GM10266 (cell line): Measurements from ENCODE around the gene FOXO3.

Source experiments
- DNase-seq: peaks from one replicate; pipeline ENCODE4 v3.0.0; 2012; ENCODE audit errors: extremely low spot score
- CTCF ChIP-seq: IDR thresholded peaks from 2 replicates; pipeline ENCODE4 v1.5.1; 2012; ENCODE audit warnings: mild to moderate bottlenecking, low read depth; ENCODE audit not compliant: control insufficient read depth, insufficient read depth; ENCODE audit errors: missing control alignments

The FOXO3 gene

GRCh38 chr6:108625581-108625980, 64.9 kb downstream of the FOXO3 start:
- no peak for TF ChIP-seq CTCF
- no peak for DNase-seq

GRCh38 chr6:108626777-108627176, 66.1 kb downstream of the FOXO3 start:
- no peak for DNase-seq
- no peak for TF ChIP-seq CTCF

- no peak for DNase-seq
- TF ChIP-seq CTCF: no peak
Observed at GRCh38 chr6:108627692-108628550, 67.2 kb downstream of the FOXO3 start.

DNA sequence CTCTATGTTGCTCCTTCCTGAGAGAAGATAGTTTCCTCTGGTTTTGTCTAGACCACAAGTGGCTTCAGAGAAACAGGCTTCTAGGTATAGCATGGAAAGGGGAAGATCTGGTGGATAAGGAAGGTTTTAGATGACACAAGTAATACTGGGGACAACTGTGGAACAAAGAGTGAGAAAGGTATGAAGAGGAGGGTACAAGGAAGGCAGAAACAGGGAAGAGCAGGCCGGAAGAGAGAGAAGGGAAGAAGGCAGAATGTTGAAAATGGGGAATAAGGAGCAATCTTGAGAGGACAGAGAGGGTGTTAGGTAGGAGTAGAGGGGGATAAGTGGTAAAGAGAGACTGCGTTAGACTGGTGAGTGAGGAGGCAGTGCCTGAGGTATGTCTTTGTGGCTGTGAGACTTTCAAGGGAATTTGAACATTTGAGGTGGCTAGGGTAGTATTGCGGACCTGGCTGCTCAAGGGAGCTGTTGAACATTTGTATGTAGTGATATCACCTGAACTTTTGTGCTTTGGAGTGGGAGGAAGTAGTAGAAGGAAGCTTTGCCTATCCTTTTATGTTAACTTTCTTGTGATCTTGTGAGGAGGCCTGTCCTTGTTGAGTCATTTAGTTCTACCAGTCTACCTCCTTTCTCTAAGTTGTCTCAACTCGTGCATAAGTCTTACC, 69.5 kb downstream of the FOXO3 start:
- TF ChIP-seq CTCF: no peak
- no peak for DNase-seq

DNA sequence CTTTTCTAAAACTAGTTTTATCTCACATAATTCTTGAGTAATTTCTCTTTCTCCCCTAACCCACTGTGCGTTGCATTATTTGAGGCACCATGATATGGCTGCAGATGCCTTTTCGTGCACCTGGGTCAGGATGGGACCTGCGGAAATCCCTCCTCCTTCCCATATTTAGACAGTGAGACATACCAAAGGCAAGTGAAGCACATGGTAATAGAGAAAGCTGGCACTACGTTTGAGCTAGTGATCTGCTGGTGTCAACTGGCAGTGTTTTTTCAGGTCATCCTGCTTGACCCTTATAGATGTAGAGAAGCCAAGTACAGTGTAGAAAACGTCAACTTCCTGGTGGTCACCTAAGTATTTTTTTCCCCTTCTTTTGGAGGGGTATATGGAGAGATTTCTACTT, 71.7 kb downstream of the FOXO3 start:
- TF ChIP-seq CTCF: no peak
- DNase-seq: no peak

DNA sequence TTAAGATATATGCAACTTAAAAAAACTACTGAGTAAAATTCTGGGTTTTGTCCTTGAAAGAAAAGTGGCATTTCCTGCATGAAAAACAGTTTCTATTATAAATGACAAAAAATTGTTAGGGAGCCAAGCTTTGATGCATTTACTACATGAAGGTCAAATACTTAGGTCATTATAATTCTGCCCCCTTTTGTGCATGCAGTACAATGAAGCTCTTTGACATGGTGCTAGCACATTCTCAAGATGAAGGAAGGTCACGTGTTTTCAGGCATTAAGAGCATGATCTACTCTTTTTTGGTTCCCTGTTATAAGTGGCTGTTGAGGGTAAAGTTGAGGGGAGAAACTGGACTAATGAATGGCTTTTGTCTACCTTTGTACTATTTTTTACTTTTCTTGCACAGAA, 72.7 kb downstream of the FOXO3 start:
- DNase-seq: no peak
- no peak for TF ChIP-seq CTCF
